DMS 273 (cell line): ENCODE results near the gene ZNF439.
"Not testable (repeated sequence)": the region's sequence is repeated elsewhere in the genome, so short reads cannot be mapped to it uniquely, and the experiment has no call there.

Experiments
- DNase-seq: peaks from one replicate; lab custom pipeline; 2025; ENCODE audit not compliant: unreplicated experiment; lab: John Stamatoyannopoulos, UW

ZNF439 gene

DNA sequence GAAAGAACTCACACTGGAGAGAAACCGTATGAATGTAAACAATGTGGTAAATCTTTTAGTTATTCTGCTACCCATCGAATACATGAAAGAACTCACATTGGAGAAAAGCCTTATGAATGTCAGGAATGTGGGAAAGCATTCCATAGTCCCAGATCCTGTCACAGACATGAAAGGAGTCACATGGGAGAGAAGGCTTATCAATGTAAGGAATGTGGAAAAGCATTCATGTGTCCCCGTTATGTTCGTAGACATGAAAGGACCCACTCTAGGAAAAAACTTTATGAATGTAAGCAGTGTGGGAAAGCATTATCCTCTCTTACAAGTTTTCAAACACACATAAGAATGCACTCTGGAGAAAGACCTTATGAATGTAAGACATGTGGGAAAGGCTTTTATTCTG, 19.2 kb downstream of the ZNF439 start:
- not testable (repeated sequence) for DNase-seq

DNA sequence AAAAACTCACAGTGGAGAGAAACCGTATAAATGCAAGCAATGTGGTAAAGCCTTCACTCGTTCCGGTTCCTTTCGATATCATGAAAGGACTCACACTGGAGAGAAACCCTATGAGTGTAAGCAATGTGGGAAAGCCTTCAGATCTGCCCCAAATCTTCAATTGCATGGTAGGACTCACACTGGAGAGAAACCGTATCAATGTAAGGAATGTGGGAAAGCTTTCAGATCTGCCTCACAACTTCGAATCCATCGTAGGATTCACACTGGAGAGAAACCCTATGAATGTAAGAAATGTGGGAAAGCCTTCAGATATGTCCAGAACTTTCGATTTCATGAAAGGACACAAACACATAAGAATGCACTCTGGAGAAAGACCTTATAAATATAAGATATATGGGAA, 19.7 kb downstream of the ZNF439 start:
- no peak for DNase-seq

GRCh38 chr19:11872624-11873023, 24.1 kb downstream of the ZNF439 start:
- no peak for DNase-seq

GRCh38 chr19:11873762-11874161, 25.2 kb downstream of the ZNF439 start:
- DNase-seq = no peak

- peak; percentile 22 for DNase-seq
Observed at GRCh38 chr19:11879687-11880266, 31.3 kb downstream of the ZNF439 start.

DNA sequence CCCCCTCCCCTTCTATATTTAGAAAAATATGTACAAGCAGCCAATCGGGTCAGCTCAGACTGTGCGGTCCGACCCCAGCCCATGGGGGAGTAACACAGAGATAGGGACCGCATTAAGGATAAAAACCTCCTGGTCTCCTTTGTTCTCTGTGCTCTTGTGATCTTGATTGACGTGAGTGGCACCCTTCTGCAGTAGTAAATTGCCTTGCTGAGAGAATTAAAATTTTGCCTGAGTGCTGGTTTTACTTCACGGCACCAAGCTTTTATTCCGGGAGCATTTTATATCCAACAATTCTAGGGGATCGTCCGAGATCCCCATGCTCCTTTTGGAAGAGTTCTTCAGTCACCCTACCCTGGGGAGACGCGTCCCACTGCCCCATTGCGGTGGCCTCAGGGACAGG, 32.1 kb downstream of the ZNF439 start:
- no peak for DNase-seq

- peak; percentile 84 for DNase-seq
Observed at GRCh38 chr19:11881151-11881800, 32.8 kb downstream of the ZNF439 start.

GRCh38 chr19:11882606-11883005, 34.1 kb downstream of the ZNF439 start:
- no peak for DNase-seq

- DNase-seq = peak; percentile 24
Observed at GRCh38 chr19:11887234-11887610, 38.7 kb downstream of the ZNF439 start.

DNA sequence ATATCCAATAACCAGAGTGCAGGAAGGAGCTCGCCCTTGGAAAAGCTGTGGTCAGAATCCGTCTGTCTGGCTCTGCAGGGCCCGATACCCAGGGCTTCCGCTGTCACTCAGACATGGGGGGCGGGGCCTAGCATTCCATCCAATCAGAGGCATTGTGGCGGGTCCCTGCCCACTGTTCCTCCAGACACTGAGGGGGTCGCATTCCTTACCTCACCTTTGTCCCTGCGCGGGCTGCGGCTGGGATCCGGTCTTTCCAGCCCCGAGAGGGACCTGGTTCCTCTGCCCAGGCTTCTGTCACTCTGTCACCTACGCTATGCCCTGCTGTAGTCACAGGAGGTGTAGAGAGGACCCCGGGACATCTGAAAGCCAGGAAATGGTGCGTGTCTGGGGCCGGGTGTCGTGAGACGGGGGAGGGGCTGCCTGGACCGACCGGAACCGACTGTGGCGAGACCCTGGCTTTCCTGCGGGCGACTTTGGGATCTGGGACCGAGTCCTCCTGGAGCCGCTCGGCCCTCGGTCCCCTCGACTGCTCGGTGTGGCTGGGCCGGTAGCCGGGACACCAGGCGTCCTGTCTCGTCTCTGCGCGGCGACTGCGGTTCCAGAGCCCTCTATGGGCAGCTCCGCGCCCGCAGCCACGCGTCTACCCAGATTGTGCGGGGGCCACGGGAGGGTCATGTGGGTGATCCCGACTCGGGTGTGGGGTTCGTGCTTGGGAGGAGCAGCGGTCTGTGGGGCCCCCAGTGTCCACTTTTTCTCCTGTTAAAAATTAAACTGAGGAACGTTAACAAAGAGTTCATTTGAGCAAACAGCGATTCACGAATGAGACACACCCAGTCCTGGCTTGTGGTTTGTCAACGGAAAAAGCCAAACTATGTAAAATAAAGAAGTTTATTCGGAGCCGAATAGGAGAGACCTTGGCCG, 39.3 kb downstream of the ZNF439 start, which contains the start of gene ZNF69:
TSS of gene ZNF69 (plus strand) at position 172 of the 921 bp plus-strand sequence. CDS start at position 314, 142 bp downstream.
- peak; percentile 62 for DNase-seq

DNA sequence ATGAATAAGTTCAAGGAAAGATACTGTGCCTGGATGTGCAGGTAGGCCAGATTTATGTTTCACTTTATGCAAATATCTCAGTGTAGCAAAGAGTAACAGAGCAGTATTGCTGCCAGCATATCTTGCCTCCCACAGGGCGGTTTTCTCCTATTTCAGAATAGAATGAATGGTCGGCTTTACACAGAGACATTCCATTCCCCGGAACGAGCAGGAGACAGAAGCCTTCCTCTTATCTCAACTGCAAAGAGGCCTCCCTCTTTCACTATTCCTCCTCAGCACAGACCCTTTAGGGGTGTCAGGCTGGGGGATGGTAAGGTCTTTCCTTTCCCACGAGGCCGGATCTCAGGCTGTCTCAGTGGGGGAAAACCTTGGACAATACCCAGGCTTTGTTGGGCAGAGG, 41.4 kb downstream of the ZNF439 start:
- DNase-seq = not testable (repeated sequence)

- DNase-seq = no peak
Observed at GRCh38 chr19:11890634-11891033, 42.1 kb downstream of the ZNF439 start.

DNA sequence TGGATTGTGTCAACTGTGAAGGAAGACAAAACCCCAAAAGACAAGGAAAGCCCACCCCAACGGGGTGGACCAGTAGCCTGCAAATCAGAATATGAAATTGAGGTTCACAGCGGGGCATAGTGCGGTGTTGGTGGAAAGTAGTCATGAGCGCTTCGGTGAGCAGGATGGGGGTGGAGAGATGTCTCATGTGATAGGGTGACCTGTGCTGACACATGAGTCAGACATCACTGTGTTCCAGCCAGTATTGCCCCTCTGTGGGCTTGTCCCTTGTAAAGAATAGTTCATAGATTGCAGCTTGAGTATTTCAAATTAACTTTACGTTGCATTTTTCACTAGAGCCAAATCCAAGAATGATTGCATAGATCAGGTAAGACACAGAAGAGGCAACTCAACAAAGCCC, 46.3 kb downstream of the ZNF439 start:
- no peak for DNase-seq

- DNase-seq = no peak
Observed at GRCh38 chr19:11902228-11902627, 53.7 kb downstream of the ZNF439 start.

- no peak for DNase-seq
Observed at GRCh38 chr19:11905928-11906327, 57.4 kb downstream of the ZNF439 start.

- DNase-seq = not testable (repeated sequence)
Observed at GRCh38 chr19:11911937-11912336, 63.4 kb downstream of the ZNF439 start.

GRCh38 chr19:11914417-11915051, 66.0 kb downstream of the ZNF439 start:
- DNase-seq = not testable (repeated sequence)
